ENCODE results near the gene AHCYL2.

DNA sequence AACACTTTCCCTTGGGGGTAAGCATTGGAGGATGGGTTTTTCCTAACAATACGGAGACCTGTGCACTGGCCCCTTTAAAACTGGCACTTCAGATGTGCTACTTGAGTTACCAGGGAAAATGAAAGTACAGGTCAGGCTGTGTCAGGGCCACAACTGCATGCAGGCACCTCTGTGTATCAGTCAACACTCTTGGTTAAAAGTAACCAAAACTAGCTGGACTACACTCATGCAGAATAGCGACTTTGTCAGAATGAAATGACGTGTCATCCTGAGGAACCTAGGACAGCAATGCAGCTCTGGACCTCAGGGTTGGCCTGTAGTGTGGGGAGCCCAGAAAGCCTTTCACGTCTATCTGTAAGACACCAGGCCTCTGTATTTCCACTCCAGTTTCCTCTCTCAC, 243.7 kb downstream of the AHCYL2 start:
- TF ChIP-seq GATA3 (IDR thresholded peaks at IDR 0.05; ENCODE audit: low read depth, low read length), result no peak
- TF ChIP-seq GATA2 (IDR thresholded peaks at IDR 0.05; ENCODE audit: low read depth, low read length), result no peak
